Caco-2 (cell line): ENCODE data around the gene ZFPL1. TPM values are rescaled to one million over a fixed set of nuclear protein-coding genes. Genes with fewer than 3 reads are reported as not detected.
A peak's percentile ranks its signal among the peaks of the same experiment; 100 is the strongest.

Experiments
- BruUV-seq: library from RNA; stranded (reverse); fragments of 400-500 nt; replicated peaks from 2 replicates; lab custom pipeline; 2021; lab: Mats Ljungman, UMichigan
- CTCF ChIA-PET: fragments of 300-600 bp; sonication (Branson Sonifier 250); formaldehyde crosslinking; loops from one replicate; lab custom pipeline; 2022; ENCODE audit warnings: antibody characterized with exemption; lab: Charles Lee
- POLR2A ChIA-PET: fragments of 300-600 bp; sonication (Branson Sonifier 250); formaldehyde crosslinking; loops from one replicate; lab custom pipeline; 2022; ENCODE audit warnings: antibody characterized with exemption; lab: Charles Lee
- DNase-seq, 2 experiments: peaks; one replicate each; pipeline versions ENCODE4 v3.0.0 to v3.0.0-alpha.2; 2020 to 2022
- H3K27me3 ChIP-seq: replicated peaks from 2 replicates; pipeline ENCODE4 v1.6.0; 2011; ENCODE audit warnings: low read length; ENCODE audit not compliant: control insufficient read depth, insufficient read depth
- H3K36me3 ChIP-seq: 2 replicates; pipeline ENCODE4 v1.5.1; 2011; ENCODE audit warnings: low read length; ENCODE audit not compliant: control insufficient read depth, insufficient read depth
- H3K4me1 ChIP-seq: fragments of 250-450 bp; sonication (Bioruptor Pico); 2 replicates; pipeline ENCODE4 v1.5.1; 2020; ENCODE audit warnings: mild to moderate bottlenecking
- H3K4me3 ChIP-seq: 2 replicates; pipeline ENCODE4 v1.5.1; 2011; ENCODE audit warnings: low read depth, mild to moderate bottlenecking, control low read depth, low read length
- H3K9me3 ChIP-seq: fragments of 250-450 bp; sonication (Bioruptor Pico); 2 replicates; pipeline ENCODE4 v1.5.1; 2020; ENCODE audit warnings: mild to moderate bottlenecking, moderate library complexity
- H3K27ac Mint-ChIP-seq: one replicate; pipeline ENCODE4 v1.8.0; 2022; ENCODE audit warnings: mixed read lengths; ENCODE audit not compliant: unreplicated experiment
- H3K27me3 Mint-ChIP-seq: one replicate; pipeline ENCODE4 v1.8.0; 2022; ENCODE audit warnings: mixed read lengths; ENCODE audit not compliant: insufficient read depth, unreplicated experiment
- H3K36me3 Mint-ChIP-seq: one replicate; pipeline ENCODE4 v1.8.0; 2022; ENCODE audit warnings: mild to moderate bottlenecking, mixed read lengths; ENCODE audit not compliant: insufficient read depth, unreplicated experiment
- H3K4me1 Mint-ChIP-seq: one replicate; pipeline ENCODE4 v1.8.0; 2022; ENCODE audit warnings: low read depth, mixed read lengths; ENCODE audit not compliant: unreplicated experiment
- H3K4me3 Mint-ChIP-seq: one replicate; pipeline ENCODE4 v1.8.0; 2022; ENCODE audit warnings: mild to moderate bottlenecking, moderate library complexity, mixed read lengths; ENCODE audit not compliant: unreplicated experiment
- H3K9me3 Mint-ChIP-seq: one replicate; pipeline ENCODE4 v1.8.0; 2022; ENCODE audit warnings: mixed read lengths; ENCODE audit not compliant: unreplicated experiment
- intact Hi-C: fragments of 100-400 bp; cut with micrococcal nuclease; formaldehyde crosslinking; loops from one replicate; pipeline ENCODE4 v1.10.0; 2022; ENCODE audit not compliant: unreplicated experiment
- total RNA-seq: library from RNA; stranded (reverse); gene quantifications from 2 replicates; pipeline ENCODE4 v1.2.3, GENCODE V29; 2022
- TF ChIP-seq, protein P1 (sequence below), 2 experiments: fragments of 200-600 bp in 1 of 2; IDR thresholded peaks; 1 replicate in 1 of 2; 2 replicates in 1 of 2; pipeline versions ENCODE4 v1.5.1 to v1.8.0; 2011 to 2022; ENCODE audit warnings: antibody characterized with exemption in 1 of 2, control low read depth in 1 of 2, inconsistent platforms in 1 of 2, low read depth in 1 of 2, low read length in 1 of 2, mild to moderate bottlenecking in 1 of 2, moderate library complexity in 1 of 2; ENCODE audit not compliant: insufficient read depth in 1 of 2, severe bottlenecking in 1 of 2, unreplicated experiment in 1 of 2

The ZFPL1 gene
- total RNA-seq, 1 experiment from 2014 or later = 46.0 TPM

DNA sequence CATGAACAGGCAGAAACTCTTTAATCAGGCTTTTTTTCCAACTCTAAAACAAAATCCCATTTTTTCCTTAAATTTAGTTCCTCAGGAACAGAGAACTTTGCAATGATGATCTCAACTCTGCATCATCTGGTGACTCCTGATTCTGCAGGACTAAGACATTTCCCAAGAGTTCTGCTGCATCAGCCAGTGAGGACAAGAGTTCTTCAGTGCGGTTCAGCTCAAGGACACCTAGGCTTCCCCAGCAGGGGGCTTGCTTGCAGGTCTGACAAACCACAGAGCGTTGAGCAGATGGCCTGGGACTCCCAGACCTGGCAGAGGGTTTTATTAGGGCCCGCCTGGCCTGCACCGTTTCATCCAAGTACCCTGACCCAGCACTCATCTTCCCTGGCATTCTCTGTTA is 6.6 kb upstream of the ZFPL1 start:
- H3K36me3 Mint-ChIP-seq = peaks cover 66% of the 10 kb centered on the region
- TF ChIP-seq, protein P1, sequence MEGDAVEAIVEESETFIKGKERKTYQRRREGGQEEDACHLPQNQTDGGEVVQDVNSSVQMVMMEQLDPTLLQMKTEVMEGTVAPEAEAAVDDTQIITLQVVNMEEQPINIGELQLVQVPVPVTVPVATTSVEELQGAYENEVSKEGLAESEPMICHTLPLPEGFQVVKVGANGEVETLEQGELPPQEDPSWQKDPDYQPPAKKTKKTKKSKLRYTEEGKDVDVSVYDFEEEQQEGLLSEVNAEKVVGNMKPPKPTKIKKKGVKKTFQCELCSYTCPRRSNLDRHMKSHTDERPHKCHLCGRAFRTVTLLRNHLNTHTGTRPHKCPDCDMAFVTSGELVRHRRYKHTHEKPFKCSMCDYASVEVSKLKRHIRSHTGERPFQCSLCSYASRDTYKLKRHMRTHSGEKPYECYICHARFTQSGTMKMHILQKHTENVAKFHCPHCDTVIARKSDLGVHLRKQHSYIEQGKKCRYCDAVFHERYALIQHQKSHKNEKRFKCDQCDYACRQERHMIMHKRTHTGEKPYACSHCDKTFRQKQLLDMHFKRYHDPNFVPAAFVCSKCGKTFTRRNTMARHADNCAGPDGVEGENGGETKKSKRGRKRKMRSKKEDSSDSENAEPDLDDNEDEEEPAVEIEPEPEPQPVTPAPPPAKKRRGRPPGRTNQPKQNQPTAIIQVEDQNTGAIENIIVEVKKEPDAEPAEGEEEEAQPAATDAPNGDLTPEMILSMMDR (IDR thresholded peaks at IDR 0.05; ENCODE audit: insufficient read depth in 1 of 2, low read depth in 1 of 2, low read length in 1 of 2, severe bottlenecking in 1 of 2, unreplicated experiment in 1 of 2) = no peak
- POLR2A ChIA-PET = no interaction called here
- H3K36me3 ChIP-seq = peaks cover 6% of the 10 kb centered on the region; the same call in 1 of the 2 replicates
- no peaks in the 10 kb centered on the region for H3K9me3 ChIP-seq
- H3K27me3 Mint-ChIP-seq = no peaks in the 10 kb centered on the region
- peaks cover 12% of the 10 kb centered on the region for H3K4me1 Mint-ChIP-seq
- H3K4me3 Mint-ChIP-seq = no peak overlapping the region
- peak overlapping the region; percentile 32 for H3K27ac Mint-ChIP-seq
- no TSS peak for BruUV-seq
- no peak overlapping the region for H3K4me3 ChIP-seq
- H3K4me1 ChIP-seq = peaks cover under 1% of the 10 kb centered on the region; the same call in 1 of the 2 replicates
- H3K9me3 Mint-ChIP-seq = no peaks in the 10 kb centered on the region
- DNase-seq = peak in 1 of 2 experiments; percentile 49
- intact Hi-C loops = loop anchor here (5.0 kb wide), 1 partner anchor 35 kb away; the partner anchor contains the start of gene SAC3D1
- H3K27me3 ChIP-seq = no peaks in the 10 kb centered on the region
- CTCF ChIA-PET = interaction anchor here (0.6 kb wide), 1 partner anchor 63 kb away, joined by 3 read pairs; the partner anchor contains the start of gene ARL2

DNA sequence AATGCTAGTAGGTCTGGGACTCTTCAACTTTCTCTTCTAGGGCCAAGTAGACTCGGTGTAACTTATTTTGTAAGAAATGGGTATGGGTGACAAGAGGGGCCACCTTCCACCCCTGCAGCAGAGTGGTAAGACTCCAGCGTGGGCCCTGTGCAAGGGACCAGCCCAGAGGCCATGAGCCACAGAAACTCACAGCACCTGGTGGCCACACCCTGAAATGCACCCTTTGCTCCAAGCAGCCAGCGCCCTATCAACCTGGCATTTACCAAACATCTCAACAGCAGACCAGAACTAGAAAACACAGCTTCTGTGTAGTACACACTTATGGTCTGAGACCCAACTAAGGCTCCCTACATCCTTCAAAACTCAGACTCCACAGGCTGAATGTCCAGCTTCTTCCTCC is 5.9 kb upstream of the ZFPL1 start:
- ChIA-PET CTCF (interaction anchor here (0.5 kb wide), 1 partner anchor 197 kb away, joined by 5 read pairs; no protein-coding TSS in a partner anchor), POLR2A (interaction anchor here (0.6 kb wide), 1 partner anchor 440 kb away, joined by 5 read pairs; no protein-coding TSS in a partner anchor)

GRCh38 chr11:65078786-65079342 is 5.2 kb upstream of the ZFPL1 start:
- no peak for DNase-seq
- CTCF ChIA-PET = interaction anchor here (0.5 kb wide), 1 partner anchor 196 kb away, joined by 5 read pairs; no protein-coding TSS in a partner anchor
- Histone ChIP-seq H3K4me3 (no peak overlapping the region), H3K36me3 (peaks cover 6% of the 10 kb centered on the region; the same call in 1 of the 2 replicates), H3K4me1 (peaks cover 6% of the 10 kb centered on the region; the same call in 1 of the 2 replicates), H3K27me3 (no peaks in the 10 kb centered on the region), H3K9me3 (no peaks in the 10 kb centered on the region)
- Mint-ChIP-seq H3K36me3 (peaks cover 80% of the 10 kb centered on the region), H3K27ac (no peak overlapping the region), H3K27me3 (no peaks in the 10 kb centered on the region), H3K4me1 (peaks cover 18% of the 10 kb centered on the region), H3K9me3 (no peaks in the 10 kb centered on the region), H3K4me3 (no peak overlapping the region)
- TF ChIP-seq, protein P1 (IDR thresholded peaks at IDR 0.05; ENCODE audit: insufficient read depth in 1 of 2, low read depth in 1 of 2, low read length in 1 of 2, severe bottlenecking in 1 of 2, unreplicated experiment in 1 of 2) = no peak
- no TSS peak for BruUV-seq
- intact Hi-C loops = loop anchor here (2.0 to 5.0 kb wide), 2 partner anchors 37 to 64 kb away; partner anchors contain the start of genes ARL2 and SAC3D1
- POLR2A ChIA-PET = interaction anchor here (0.6 kb wide), 1 partner anchor 440 kb away, joined by 5 read pairs; no protein-coding TSS in a partner anchor

More for the DNA sequence above, 5.9 kb upstream of the ZFPL1 start:
- Mint-ChIP-seq H3K27me3 (no peaks in the 10 kb centered on the region), H3K36me3 (peaks cover 72% of the 10 kb centered on the region), H3K4me1 (peaks cover 18% of the 10 kb centered on the region), H3K9me3 (no peaks in the 10 kb centered on the region), H3K27ac (peak overlapping the region; percentile 32), H3K4me3 (no peak overlapping the region)
- intact Hi-C loops = loop anchor here (2.0 to 5.0 kb wide), 2 partner anchors 36 to 63 kb away; partner anchors contain the start of genes ARL2 and SAC3D1
- no TSS peak for BruUV-seq
- Histone ChIP-seq H3K9me3 (no peaks in the 10 kb centered on the region), H3K36me3 (peaks cover 6% of the 10 kb centered on the region; the same call in 1 of the 2 replicates), H3K4me3 (no peak overlapping the region), H3K27me3 (no peaks in the 10 kb centered on the region), H3K4me1 (peaks cover 6% of the 10 kb centered on the region; the same call in 1 of the 2 replicates)
- peak; percentile 63 to 76 for DNase-seq
- TF ChIP-seq, protein P1 (IDR thresholded peaks at IDR 0.05; ENCODE audit: insufficient read depth in 1 of 2, low read depth in 1 of 2, low read length in 1 of 2, severe bottlenecking in 1 of 2, unreplicated experiment in 1 of 2) = peak; percentile 61 to 79
